LNCaP clone FGC (cell line): ENCODE data around the gene HES5.

Source experiments
- DNase-seq: peaks from one replicate; pipeline ENCODE4 v3.0.0-alpha.2; 2011; ENCODE audit warnings: low read depth
- H3K4me3 ChIP-seq: 2 replicates; pipeline ENCODE4 v1.5.1; 2011; ENCODE audit warnings: mild to moderate bottlenecking, low read depth, low read length, control low read depth
- TF ChIP-seq, protein P1 (sequence below): IDR thresholded peaks from 2 replicates; pipeline ENCODE4 v1.5.1; 2012; ENCODE audit warnings: mild to moderate bottlenecking; ENCODE audit not compliant: control insufficient read depth, insufficient read depth; ENCODE audit errors: extremely low read depth

The HES5 gene

DNA sequence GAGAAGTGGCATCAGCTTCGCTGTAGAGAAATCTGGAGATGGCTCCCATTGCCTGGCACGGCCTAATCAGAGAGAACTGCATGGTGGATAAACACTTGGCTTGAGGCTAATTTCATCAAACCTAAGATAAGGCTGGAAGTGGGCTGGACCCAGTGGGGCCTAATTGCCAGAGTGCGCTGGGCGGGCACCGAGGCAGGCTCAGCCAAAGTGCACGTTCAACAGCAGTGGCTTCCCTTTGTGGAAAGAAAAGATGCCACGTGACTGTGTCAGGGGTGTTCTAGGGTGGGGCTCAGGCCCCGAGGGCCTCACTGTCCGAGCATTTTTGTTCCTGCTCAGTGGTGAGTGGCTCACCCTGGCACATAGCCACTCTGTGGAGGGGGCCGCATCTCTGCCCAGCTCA lies 48.2 kb downstream of the HES5 start:
- DNase-seq = no peak
- no peak overlapping the region for H3K4me3 ChIP-seq
- TF ChIP-seq, protein P1, sequence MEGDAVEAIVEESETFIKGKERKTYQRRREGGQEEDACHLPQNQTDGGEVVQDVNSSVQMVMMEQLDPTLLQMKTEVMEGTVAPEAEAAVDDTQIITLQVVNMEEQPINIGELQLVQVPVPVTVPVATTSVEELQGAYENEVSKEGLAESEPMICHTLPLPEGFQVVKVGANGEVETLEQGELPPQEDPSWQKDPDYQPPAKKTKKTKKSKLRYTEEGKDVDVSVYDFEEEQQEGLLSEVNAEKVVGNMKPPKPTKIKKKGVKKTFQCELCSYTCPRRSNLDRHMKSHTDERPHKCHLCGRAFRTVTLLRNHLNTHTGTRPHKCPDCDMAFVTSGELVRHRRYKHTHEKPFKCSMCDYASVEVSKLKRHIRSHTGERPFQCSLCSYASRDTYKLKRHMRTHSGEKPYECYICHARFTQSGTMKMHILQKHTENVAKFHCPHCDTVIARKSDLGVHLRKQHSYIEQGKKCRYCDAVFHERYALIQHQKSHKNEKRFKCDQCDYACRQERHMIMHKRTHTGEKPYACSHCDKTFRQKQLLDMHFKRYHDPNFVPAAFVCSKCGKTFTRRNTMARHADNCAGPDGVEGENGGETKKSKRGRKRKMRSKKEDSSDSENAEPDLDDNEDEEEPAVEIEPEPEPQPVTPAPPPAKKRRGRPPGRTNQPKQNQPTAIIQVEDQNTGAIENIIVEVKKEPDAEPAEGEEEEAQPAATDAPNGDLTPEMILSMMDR = no peak

DNA sequence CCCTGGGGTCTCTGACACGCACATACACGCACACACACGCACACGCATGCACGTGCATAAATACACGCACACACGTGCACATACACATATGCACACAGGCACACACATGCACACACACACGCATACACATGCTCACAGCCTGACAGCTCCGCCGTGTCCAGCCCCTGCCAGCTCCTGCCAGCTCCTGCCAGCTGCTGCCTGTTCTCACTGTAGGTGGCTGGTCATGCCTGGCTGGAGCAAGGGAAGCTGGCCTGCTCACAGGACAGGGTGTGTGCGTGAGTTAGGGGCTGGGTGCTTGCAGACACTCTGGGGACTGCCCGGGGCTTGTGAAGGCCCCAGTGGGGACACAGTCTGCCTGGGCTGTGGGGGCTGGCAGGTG lies 49.1 kb downstream of the HES5 start:
- no peak overlapping the region for H3K4me3 ChIP-seq
- TF ChIP-seq, protein P1 = no peak
- DNase-seq = peak; percentile 53

DNA sequence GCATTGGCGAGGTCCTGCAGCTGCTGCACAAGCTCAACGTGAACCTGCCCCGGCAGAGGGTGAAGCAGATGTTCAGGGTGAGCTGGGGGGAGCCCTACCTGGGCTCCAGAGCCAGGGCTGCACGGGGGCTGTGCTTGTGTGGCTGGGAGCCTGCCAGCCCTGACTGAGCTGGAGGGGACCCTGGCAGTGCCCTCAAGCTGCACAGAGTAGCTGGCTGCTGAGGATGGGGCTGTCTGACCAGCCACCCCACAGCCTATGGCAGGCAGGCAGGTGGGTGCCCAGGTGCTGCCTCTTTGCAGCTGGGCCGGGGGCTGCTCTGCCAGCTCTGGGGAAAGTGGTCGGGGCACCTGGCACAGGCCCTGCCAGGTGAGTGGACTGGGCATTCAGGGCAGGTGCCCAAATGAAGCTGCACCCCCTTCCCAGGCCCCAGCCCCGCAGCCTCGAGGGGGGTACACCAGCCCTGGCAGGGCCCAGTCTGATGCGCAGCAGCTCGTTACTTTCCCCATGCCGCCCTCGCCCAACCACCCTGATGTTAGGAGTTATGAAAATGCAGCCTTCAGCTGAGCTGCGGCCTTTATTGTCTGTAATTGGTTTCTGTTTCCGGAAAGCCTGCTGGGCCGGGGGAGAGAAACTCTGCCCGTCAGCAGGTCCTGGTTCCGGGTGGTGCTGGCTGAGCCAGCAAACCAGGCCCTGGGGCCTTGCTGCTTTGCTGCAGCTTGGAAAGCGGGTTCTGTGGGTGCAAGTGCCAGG lies 49.7 kb downstream of the HES5 start:
- TF ChIP-seq, protein P1 = no peak
- no peak overlapping the region for H3K4me3 ChIP-seq
- peak; percentile 47 for DNase-seq

DNA sequence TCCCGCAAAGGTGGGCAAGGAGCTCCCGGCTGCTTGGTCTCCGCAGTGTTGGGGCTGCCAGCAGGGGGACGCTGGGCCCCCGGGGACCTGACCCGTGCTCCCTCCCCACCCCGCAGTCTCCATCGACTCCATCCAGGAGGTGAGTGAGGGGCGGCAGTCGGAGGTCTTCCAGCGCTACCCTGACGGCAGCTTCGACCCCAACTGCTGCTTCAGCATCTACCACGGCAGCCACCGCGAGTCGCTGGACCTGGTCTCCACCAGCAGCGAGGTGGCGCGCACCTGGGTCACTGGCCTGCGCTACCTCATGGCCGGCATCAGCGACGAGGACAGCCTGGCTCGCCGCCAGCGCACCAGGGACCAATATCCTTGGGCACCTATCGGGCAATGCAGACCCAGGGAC lies 50.4 kb downstream of the HES5 start:
- TF ChIP-seq, protein P1 = no peak
- no peak for DNase-seq

DNA sequence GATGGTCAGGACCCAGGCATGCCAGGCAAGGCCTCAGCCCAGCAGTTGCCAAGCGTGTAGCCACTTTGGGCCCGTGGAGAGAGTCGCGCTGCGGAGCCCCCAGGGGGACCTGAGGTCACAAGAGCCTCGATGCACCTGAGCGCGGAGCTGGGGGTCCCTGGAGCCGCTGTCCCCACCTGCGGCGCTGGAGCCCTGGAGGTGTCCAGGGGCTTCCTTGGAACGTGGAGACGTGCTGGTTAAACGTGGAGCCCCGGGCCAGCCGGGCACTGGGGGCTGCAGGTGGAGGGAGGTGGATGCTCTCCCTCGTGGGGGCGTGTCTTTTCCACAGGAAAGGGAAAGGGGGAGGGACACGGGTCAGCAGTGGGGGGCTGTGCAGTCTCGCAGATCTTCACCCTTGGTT lies 50.9 kb downstream of the HES5 start:
- no peak overlapping the region for H3K4me3 ChIP-seq
- DNase-seq = no peak
- TF ChIP-seq, protein P1 = no peak

More for the DNA sequence above, 50.4 kb downstream of the HES5 start:
- H3K4me3 ChIP-seq = no peak overlapping the region
